Thyroid gland (tissue), 4 donors: ENCODE measurements around the gene POLD1.

ENCODE experiments used
- CTCF ChIP-seq, 6 experiments: fragments of 200-600 bp in 3 of 6; fragments of 450-650 bp in 3 of 6; sonication (generic) in 3 of 6; IDR thresholded peaks; one replicate each; pipeline ENCODE4 v1.5.1; 2016 to 2019; ENCODE audit warnings: antibody characterized with exemption in 6 of 6, mild to moderate bottlenecking in 2 of 6, inconsistent platforms in 1 of 6, moderate library complexity in 1 of 6
- POLR2A ChIP-seq, 2 donors: fragments of 450-650 bp; IDR thresholded peaks; one replicate each; pipeline ENCODE4 v1.6.1; 2017; ENCODE audit warnings: antibody characterized with exemption in 2 of 2, mild to moderate bottlenecking in 2 of 2, moderate library complexity in 1 of 2

GRCh38 chr19:50413531-50413930, 29.4 kb downstream of the POLD1 start:
- TF ChIP-seq CTCF (IDR thresholded peaks at IDR 0.05) (no peak), POLR2A (IDR thresholded peaks at IDR 0.05) (no peak)
